SU-DHL-6 (cell line): Measurements from ENCODE around the gene SMC6.

Source experiments
- H2AFZ ChIP-seq: fragments of 200-600 bp; sonication (generic); 2 replicates; pipeline ENCODE4 v1.6.1; 2014; ENCODE audit warnings: low read depth, mild to moderate bottlenecking, moderate library complexity, mixed read lengths, antibody characterized with exemption, low read length; ENCODE audit not compliant: severe bottlenecking
- H3F3A ChIP-seq: fragments of 200-600 bp; shearing (Covaris generic); 2 replicates; pipeline ENCODE4 v1.6.0; 2016; ENCODE audit warnings: antibody characterized with exemption, mild to moderate bottlenecking; ENCODE audit not compliant: insufficient read depth
- H3K27ac ChIP-seq: fragments of 200-600 bp; sonication (generic); 2 replicates; pipeline ENCODE4 v1.5.1; 2016; ENCODE audit warnings: low read depth, mild to moderate bottlenecking, low read length, moderate library complexity, mixed read lengths
- H3K27me3 ChIP-seq: fragments of 200-600 bp; sonication (generic), shearing (Covaris generic); 2 replicates; pipeline ENCODE4 v1.6.0; 2014; ENCODE audit warnings: mild to moderate bottlenecking, low read length
- H3K36me3 ChIP-seq: fragments of 200-600 bp; sonication (generic); 2 replicates; pipeline ENCODE4 v1.6.1; 2014; ENCODE audit warnings: mild to moderate bottlenecking, low read length, mixed read lengths
- H3K4me2 ChIP-seq: fragments of 300-600, 200-600 bp; shearing (Covaris generic), sonication (generic); 2 replicates; pipeline ENCODE4 v1.6.0; 2014; ENCODE audit warnings: low read length, low read depth, mild to moderate bottlenecking; ENCODE audit not compliant: poor library complexity, severe bottlenecking
- H3K4me3 ChIP-seq: fragments of 200-600 bp; sonication (generic); 2 replicates; pipeline ENCODE4 v1.5.1; 2014; ENCODE audit warnings: antibody characterized with exemption, low read length, mild to moderate bottlenecking, mixed read lengths; ENCODE audit not compliant: insufficient read depth, poor library complexity, severe bottlenecking
- H3K79me2 ChIP-seq: fragments of 200-600 bp; sonication (generic); 2 replicates; pipeline ENCODE4 v1.6.1; 2014; ENCODE audit warnings: mild to moderate bottlenecking, low read length, moderate library complexity; ENCODE audit not compliant: insufficient read depth
- H3K9ac ChIP-seq: fragments of 200-600 bp; sonication (generic); 2 replicates; pipeline ENCODE4 v1.7.0; 2014; ENCODE audit warnings: mild to moderate bottlenecking, low read length
- H3K9me2 ChIP-seq: fragments of 200-600 bp; sonication (generic); replicated peaks from 2 replicates; pipeline ENCODE4 v1.6.1; 2014; ENCODE audit warnings: low read length; ENCODE audit not compliant: insufficient read depth
- H3K9me3 ChIP-seq: fragments of 200-600 bp; sonication (generic); 2 replicates; pipeline ENCODE4 v1.6.1; 2014; ENCODE audit warnings: low read length, mixed read lengths; ENCODE audit not compliant: insufficient read depth
- H4K20me1 ChIP-seq: fragments of 200-600 bp; sonication (generic); 2 replicates; pipeline ENCODE4 v1.6.1; 2014; ENCODE audit warnings: low read depth, mild to moderate bottlenecking, antibody characterized with exemption, low read length, moderate library complexity, mixed read lengths
- EZH2phosphoT487 ChIP-seq: fragments of 200-600 bp; sonication (generic), shearing (Covaris generic); conservative IDR thresholded peaks from 2 replicates; pipeline ENCODE4 v1.6.1; 2018; ENCODE audit warnings: mild to moderate bottlenecking, antibody characterized with exemption, low read length, moderate library complexity, mixed read lengths
- TF ChIP-seq, protein P1 (sequence below): fragments of 200-600 bp; sonication (generic); IDR thresholded peaks from one replicate; pipeline ENCODE4 v1.5.1; 2017; ENCODE audit warnings: antibody characterized with exemption, mild to moderate bottlenecking, low read length, moderate library complexity; ENCODE audit not compliant: insufficient read depth, poor library complexity, severe bottlenecking

Gene SMC6

DNA sequence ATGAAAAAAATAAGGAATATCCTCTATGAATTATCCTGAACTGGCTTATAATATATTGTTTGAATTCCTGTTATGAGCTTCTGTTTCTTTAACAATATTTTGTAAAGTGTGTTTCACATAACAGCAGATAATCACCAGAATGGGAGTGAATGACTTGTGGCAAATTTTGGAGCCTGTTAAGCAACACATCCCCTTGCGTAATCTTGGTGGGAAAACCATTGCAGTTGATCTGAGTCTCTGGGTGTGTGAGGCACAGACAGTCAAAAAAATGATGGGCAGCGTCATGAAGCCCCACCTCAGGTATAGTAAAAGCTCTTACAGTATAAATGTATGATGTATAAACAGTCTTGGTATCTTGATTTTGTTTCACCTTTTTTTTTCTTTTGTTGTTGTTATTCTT is 6.2 kb upstream of the SMC6 start:
- no peak overlapping the region for H3K9ac ChIP-seq
- peaks cover 11% of the 10 kb centered on the region; the same call in 1 of the 2 replicates for H3F3A ChIP-seq
- H3K79me2 ChIP-seq: peaks cover 82% of the 10 kb centered on the region
- H3K9me2 ChIP-seq: no peaks in the 10 kb centered on the region
- H3K27ac ChIP-seq: no peak overlapping the region
- H3K4me3 ChIP-seq: no peak overlapping the region
- TF ChIP-seq EZH2phosphoT487: no peak
- peaks cover 48% of the 10 kb centered on the region for H3K36me3 ChIP-seq
- no peaks in the 10 kb centered on the region for H3K27me3 ChIP-seq
- H4K20me1 ChIP-seq: peaks cover 36% of the 10 kb centered on the region
- no peak overlapping the region for H3K4me2 ChIP-seq
- no peak overlapping the region for H2AFZ ChIP-seq
- H3K9me3 ChIP-seq: no peaks in the 10 kb centered on the region

DNA sequence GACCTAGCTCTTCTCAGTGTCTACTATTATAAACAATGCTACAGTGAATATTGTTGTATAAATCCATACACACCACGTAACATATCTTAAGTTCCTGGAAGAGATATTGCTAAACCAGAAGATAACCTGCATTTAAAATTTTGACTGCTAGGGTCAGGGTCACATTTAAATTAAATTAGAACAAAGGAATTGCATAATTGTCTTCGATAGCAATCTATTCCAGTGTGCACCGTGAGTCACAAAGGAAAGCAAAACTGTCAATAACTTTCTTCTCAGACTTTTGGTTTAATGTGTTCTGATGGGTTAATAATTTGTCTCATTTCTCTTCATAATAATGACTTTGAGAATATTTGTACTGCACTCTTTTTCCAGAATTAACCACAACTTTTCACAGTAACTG is 4.5 kb upstream of the SMC6 start:
- H3K9me2 ChIP-seq: no peaks in the 10 kb centered on the region
- no peaks in the 10 kb centered on the region for H3K9me3 ChIP-seq
- peaks cover 35% of the 10 kb centered on the region for H3K36me3 ChIP-seq
- H3F3A ChIP-seq: peaks cover 11% of the 10 kb centered on the region; the same call in 1 of the 2 replicates
- no peak overlapping the region for H3K9ac ChIP-seq
- no peaks in the 10 kb centered on the region for H3K27me3 ChIP-seq
- TF ChIP-seq, protein P1, sequence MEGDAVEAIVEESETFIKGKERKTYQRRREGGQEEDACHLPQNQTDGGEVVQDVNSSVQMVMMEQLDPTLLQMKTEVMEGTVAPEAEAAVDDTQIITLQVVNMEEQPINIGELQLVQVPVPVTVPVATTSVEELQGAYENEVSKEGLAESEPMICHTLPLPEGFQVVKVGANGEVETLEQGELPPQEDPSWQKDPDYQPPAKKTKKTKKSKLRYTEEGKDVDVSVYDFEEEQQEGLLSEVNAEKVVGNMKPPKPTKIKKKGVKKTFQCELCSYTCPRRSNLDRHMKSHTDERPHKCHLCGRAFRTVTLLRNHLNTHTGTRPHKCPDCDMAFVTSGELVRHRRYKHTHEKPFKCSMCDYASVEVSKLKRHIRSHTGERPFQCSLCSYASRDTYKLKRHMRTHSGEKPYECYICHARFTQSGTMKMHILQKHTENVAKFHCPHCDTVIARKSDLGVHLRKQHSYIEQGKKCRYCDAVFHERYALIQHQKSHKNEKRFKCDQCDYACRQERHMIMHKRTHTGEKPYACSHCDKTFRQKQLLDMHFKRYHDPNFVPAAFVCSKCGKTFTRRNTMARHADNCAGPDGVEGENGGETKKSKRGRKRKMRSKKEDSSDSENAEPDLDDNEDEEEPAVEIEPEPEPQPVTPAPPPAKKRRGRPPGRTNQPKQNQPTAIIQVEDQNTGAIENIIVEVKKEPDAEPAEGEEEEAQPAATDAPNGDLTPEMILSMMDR: no peak
- H4K20me1 ChIP-seq: peaks cover 37% of the 10 kb centered on the region
- H2AFZ ChIP-seq: no peak overlapping the region
- H3K79me2 ChIP-seq: peaks cover 84% of the 10 kb centered on the region
- no peak overlapping the region for H3K27ac ChIP-seq
- H3K4me2 ChIP-seq: peak overlapping the region; percentile 99
- no peak overlapping the region for H3K4me3 ChIP-seq

DNA sequence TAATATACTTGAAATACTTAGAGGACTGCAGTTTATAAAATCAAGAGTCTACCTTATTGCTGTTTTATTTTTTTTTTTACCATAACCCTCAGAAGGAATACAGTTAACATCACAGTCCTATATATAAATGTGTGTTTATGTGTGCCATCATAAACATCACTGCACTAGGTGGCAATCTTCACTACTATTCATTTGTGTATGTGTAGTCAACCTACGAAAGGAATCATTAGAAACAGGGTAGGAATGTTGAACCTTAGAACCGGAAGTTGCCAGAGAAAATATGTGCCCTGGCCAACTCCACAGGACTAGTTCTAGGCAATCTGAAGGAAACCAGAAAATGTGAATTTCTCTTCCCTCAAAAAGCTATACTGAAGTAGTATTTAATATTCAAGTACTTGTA is 3.7 kb upstream of the SMC6 start:
- Histone ChIP-seq H3K79me2 (peaks cover 86% of the 10 kb centered on the region), H3F3A (peaks cover 19% of the 10 kb centered on the region), H3K9ac (no peak overlapping the region; the same call in 1 of the 2 replicates), H3K9me2 (no peaks in the 10 kb centered on the region), H3K27me3 (no peaks in the 10 kb centered on the region), H3K4me2 (peak overlapping the region; percentile 99), H2AFZ (no peak overlapping the region), H4K20me1 (peaks cover 31% of the 10 kb centered on the region), H3K9me3 (no peaks in the 10 kb centered on the region), H3K4me3 (no peak overlapping the region), H3K36me3 (peaks cover 27% of the 10 kb centered on the region), H3K27ac (no peak overlapping the region)
- TF ChIP-seq, protein P1: no peak
- TF ChIP-seq EZH2phosphoT487: no peak

DNA sequence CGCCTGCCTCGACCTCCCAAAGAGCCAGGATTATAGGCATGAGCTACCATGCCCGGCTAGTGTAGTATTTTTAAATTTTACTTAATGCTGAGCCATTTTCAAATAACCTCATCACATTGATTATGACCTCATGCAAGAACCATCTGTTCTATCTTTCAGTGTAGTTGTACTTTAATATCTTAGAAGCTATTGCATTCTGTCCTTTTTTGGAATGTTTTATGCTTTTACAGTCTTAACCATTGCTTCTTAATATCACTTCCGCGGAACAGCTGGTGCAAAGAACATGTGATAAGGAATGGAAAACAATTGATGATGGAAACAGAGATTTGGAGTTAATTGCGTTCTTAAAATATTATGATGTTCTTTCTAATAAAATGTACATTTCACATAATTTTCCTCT is 3.1 kb upstream of the SMC6 start:
- H3F3A ChIP-seq: peaks cover 26% of the 10 kb centered on the region
- H3K4me3 ChIP-seq: peak overlapping the region; percentile 29
- H3K9ac ChIP-seq: no peak overlapping the region; the same call in 1 of the 2 replicates
- H3K79me2 ChIP-seq: peaks cover 92% of the 10 kb centered on the region
- no peak overlapping the region for H3K27ac ChIP-seq
- H4K20me1 ChIP-seq: peaks cover 31% of the 10 kb centered on the region
- H3K4me2 ChIP-seq: peak overlapping the region; percentile 99
- peaks cover 26% of the 10 kb centered on the region for H3K36me3 ChIP-seq
- H2AFZ ChIP-seq: no peak overlapping the region
- no peaks in the 10 kb centered on the region for H3K9me3 ChIP-seq
- no peaks in the 10 kb centered on the region for H3K27me3 ChIP-seq
- no peaks in the 10 kb centered on the region for H3K9me2 ChIP-seq
- no peak for TF ChIP-seq EZH2phosphoT487
- TF ChIP-seq, protein P1: no peak
